Spleen (tissue), 7 donors: ENCODE data around the gene GUCA2B.

Experiments
- POLR2A ChIP-seq, 3 donors: fragments of 450-650 bp; IDR thresholded peaks; one replicate each; pipeline ENCODE4 v1.5.1; 2017; ENCODE audit warnings: antibody characterized with exemption in 3 of 3, mild to moderate bottlenecking in 1 of 3
- TF ChIP-seq, protein P1 (sequence below), 11 experiments: fragments of 200-600 bp in 7 of 11; fragments of 450-650 bp in 4 of 11; sonication (generic) in 4 of 11; IDR thresholded peaks in 8 of 11; conservative IDR thresholded peaks in 3 of 11; 1 replicate in 7 of 11; 2 replicates in 4 of 11; pipeline versions ENCODE4 v1.4.0 to v1.8.0; 2016 to 2021; ENCODE audit warnings: antibody characterized with exemption in 11 of 11, inconsistent platforms in 4 of 11, mild to moderate bottlenecking in 1 of 11
- donor health status: DM: no; HTN: no; CAD: no; lungs with moderate emphysema.
- donor health status: DM: no; HTN: no; CAD: no.
- donor health status: DM: no; HTN: no; CAD: no.

DNA sequence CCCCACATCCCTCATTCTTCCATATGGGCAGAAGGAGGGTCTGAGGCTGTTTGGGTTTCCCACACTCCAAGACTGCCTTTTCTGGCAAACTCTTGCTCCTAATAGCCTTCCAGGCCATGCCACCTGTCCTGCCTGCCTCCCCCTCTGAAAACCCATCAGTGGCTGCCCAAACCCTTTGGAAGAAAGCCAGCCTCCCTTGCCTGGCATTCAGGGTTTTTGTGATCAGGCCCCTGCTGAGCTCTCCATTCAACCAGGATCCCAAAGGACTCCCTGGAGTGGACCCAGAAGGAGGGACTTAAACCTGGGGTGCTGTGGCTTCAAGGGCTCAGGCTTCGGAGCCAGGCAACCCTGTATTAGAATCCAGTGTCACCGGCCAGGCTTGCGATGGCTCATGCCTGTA lies 15.6 kb downstream of the GUCA2B start:
- no peak for TF ChIP-seq POLR2A (IDR thresholded peaks at IDR 0.05)
- TF ChIP-seq, protein P1, sequence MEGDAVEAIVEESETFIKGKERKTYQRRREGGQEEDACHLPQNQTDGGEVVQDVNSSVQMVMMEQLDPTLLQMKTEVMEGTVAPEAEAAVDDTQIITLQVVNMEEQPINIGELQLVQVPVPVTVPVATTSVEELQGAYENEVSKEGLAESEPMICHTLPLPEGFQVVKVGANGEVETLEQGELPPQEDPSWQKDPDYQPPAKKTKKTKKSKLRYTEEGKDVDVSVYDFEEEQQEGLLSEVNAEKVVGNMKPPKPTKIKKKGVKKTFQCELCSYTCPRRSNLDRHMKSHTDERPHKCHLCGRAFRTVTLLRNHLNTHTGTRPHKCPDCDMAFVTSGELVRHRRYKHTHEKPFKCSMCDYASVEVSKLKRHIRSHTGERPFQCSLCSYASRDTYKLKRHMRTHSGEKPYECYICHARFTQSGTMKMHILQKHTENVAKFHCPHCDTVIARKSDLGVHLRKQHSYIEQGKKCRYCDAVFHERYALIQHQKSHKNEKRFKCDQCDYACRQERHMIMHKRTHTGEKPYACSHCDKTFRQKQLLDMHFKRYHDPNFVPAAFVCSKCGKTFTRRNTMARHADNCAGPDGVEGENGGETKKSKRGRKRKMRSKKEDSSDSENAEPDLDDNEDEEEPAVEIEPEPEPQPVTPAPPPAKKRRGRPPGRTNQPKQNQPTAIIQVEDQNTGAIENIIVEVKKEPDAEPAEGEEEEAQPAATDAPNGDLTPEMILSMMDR (IDR thresholded peaks at IDR 0.05 in 8 of 11, conservative IDR thresholded peaks at IDR 0.05 in 3 of 11) = no peak
